Measurements from ENCODE around the gene HPCAL1.
A peak's percentile ranks its signal among the peaks of the same experiment; 100 is the strongest.

DNA sequence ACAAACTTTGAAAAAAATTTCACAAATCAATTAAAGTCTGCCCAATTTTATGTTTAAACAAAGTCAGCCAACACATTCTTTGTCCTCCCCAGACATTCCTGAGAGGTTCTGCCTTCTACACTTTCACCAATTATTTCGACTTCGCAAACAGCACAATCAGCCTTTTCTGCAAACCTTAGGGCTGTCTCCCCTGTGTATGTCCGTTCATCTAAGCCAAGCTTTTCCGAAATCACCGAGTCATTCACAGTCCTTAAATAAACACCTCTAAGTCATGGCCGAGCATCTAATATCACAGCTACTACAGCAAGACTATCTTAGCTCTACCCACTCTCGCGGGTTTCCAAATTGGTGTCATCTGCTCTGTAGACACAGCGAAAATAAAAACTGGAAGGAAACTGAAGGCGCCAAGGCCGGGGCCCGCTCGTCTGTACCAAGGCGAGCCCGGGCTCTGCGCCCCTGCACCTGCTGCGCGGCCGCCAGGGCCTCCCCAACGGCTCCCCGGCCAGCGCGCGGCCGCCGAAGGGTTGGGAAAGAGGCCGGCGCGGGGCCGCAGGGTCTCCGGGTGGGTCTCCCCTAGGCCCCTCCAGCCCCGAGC lies 144.7 kb downstream of the HPCAL1 start:
- TF ChIP-seq, protein P1, sequence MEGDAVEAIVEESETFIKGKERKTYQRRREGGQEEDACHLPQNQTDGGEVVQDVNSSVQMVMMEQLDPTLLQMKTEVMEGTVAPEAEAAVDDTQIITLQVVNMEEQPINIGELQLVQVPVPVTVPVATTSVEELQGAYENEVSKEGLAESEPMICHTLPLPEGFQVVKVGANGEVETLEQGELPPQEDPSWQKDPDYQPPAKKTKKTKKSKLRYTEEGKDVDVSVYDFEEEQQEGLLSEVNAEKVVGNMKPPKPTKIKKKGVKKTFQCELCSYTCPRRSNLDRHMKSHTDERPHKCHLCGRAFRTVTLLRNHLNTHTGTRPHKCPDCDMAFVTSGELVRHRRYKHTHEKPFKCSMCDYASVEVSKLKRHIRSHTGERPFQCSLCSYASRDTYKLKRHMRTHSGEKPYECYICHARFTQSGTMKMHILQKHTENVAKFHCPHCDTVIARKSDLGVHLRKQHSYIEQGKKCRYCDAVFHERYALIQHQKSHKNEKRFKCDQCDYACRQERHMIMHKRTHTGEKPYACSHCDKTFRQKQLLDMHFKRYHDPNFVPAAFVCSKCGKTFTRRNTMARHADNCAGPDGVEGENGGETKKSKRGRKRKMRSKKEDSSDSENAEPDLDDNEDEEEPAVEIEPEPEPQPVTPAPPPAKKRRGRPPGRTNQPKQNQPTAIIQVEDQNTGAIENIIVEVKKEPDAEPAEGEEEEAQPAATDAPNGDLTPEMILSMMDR (IDR thresholded peaks at IDR 0.05), result peak in 2 of 5 experiments; percentile 9 to 12
- TF ChIP-seq POLR2A (IDR thresholded peaks at IDR 0.05), result no peak

Measured in tibial nerve (tissue), 3 donors.